GM21526 (cell line): ENCODE measurements around the gene GRAMD1B.
A peak's percentile ranks its signal among the peaks of the same experiment; 100 is the strongest.

Experiments
- ATAC-seq: cut with Tn5 transposase; IDR thresholded peaks from one replicate; pipeline ENCODE4 v1.9.1; 2021; ENCODE audit warnings: moderate library complexity; ENCODE audit not compliant: unreplicated experiment, low FRiP score

The GRAMD1B gene

GRCh38 chr11:123472236-123472935 lies 42.3 kb downstream of the GRAMD1B start:
- ATAC-seq, result no peak

GRCh38 chr11:123473941-123474677 lies 44.0 kb downstream of the GRAMD1B start:
- no peak for ATAC-seq

GRCh38 chr11:123474994-123475393 lies 44.9 kb downstream of the GRAMD1B start:
- ATAC-seq, result no peak

GRCh38 chr11:123475469-123475868 lies 45.4 kb downstream of the GRAMD1B start:
- no peak for ATAC-seq

GRCh38 chr11:123477205-123477907 lies 47.3 kb downstream of the GRAMD1B start:
- ATAC-seq, result no peak

- ATAC-seq, result no peak
Observed at GRCh38 chr11:123478352-123478987, 48.4 kb downstream of the GRAMD1B start.

GRCh38 chr11:123479048-123479837 lies 49.2 kb downstream of the GRAMD1B start:
- ATAC-seq, result peak; percentile 63

GRCh38 chr11:123480290-123480815 lies 50.3 kb downstream of the GRAMD1B start:
- no peak for ATAC-seq

GRCh38 chr11:123480882-123481281 lies 50.8 kb downstream of the GRAMD1B start:
- ATAC-seq, result no peak

GRCh38 chr11:123481640-123482039 lies 51.6 kb downstream of the GRAMD1B start:
- no peak for ATAC-seq

- no peak for ATAC-seq
Observed at GRCh38 chr11:123482218-123482617, 52.1 kb downstream of the GRAMD1B start.

- ATAC-seq, result no peak
Observed at GRCh38 chr11:123483058-123483457, 53.0 kb downstream of the GRAMD1B start.

GRCh38 chr11:123483466-123483865 lies 53.4 kb downstream of the GRAMD1B start:
- ATAC-seq, result no peak

- peak; percentile 35 for ATAC-seq
Observed at GRCh38 chr11:123484448-123484847, 54.4 kb downstream of the GRAMD1B start.

- ATAC-seq, result no peak
Observed at GRCh38 chr11:123487157-123487744, 57.2 kb downstream of the GRAMD1B start.

GRCh38 chr11:123490527-123490926 lies 60.5 kb downstream of the GRAMD1B start:
- ATAC-seq, result no peak

GRCh38 chr11:123491241-123491640 lies 61.2 kb downstream of the GRAMD1B start:
- ATAC-seq, result no peak

GRCh38 chr11:123493349-123494063 lies 63.4 kb downstream of the GRAMD1B start:
- ATAC-seq, result no peak
